Keratinocyte (primary cell): Measurements from ENCODE around the gene ASB16. TPM values are rescaled to one million over a fixed set of nuclear protein-coding genes. Genes with fewer than 3 reads are reported as not detected.

ENCODE experiments used
- DNase-seq: peaks from one replicate; pipeline ENCODE4 v3.0.0-alpha.2; 2011; ENCODE audit warnings: low read depth, missing footprints, low spot score
- FAIRE-seq: peaks from 2 replicates; lab custom pipeline; 2011; peaks lifted over from hg19 to GRCh38; lab: Jason Lieb, UNC
- H2AFZ ChIP-seq: 2 replicates; pipeline ENCODE4 v1.6.0; 2012; ENCODE audit warnings: low read length, control low read depth, inconsistent platforms; ENCODE audit not compliant: control insufficient read depth
- H3K27ac ChIP-seq: 2 replicates; pipeline ENCODE4 v1.5.1; 2011; ENCODE audit warnings: low read length; ENCODE audit not compliant: control insufficient read depth, insufficient read depth
- H3K27me3 ChIP-seq: 3 replicates; pipeline ENCODE4 v1.6.0; 2011; ENCODE audit warnings: low read length; ENCODE audit not compliant: control insufficient read depth, insufficient read depth; ENCODE audit errors: extremely low read depth
- H3K36me3 ChIP-seq, 2 experiments: 2 replicates in 1 of 2; 3 replicates in 1 of 2; pipeline ENCODE4 v1.5.1; 2011; ENCODE audit warnings: low read length in 2 of 2, mild to moderate bottlenecking in 1 of 2; ENCODE audit not compliant: control insufficient read depth in 2 of 2, insufficient read depth in 2 of 2; ENCODE audit errors: extremely low read depth in 1 of 2
- H3K4me1 ChIP-seq: 3 replicates; pipeline ENCODE4 v1.5.1; 2011; ENCODE audit warnings: low read length; ENCODE audit not compliant: control insufficient read depth, insufficient read depth; ENCODE audit errors: extremely low read depth
- H3K4me2 ChIP-seq: 3 replicates; pipeline ENCODE4 v1.6.0; 2011; ENCODE audit warnings: low read depth, low read length; ENCODE audit not compliant: control insufficient read depth, insufficient read depth; ENCODE audit errors: extremely low read depth
- H3K4me3 ChIP-seq, 3 experiments: fragments of 200-600 bp in 1 of 3; sonication (generic) in 1 of 3; 2 replicates in 2 of 3; 3 replicates in 1 of 3; pipeline ENCODE4 v1.5.1; 2011 to 2016; ENCODE audit warnings: low read length in 3 of 3, mild to moderate bottlenecking in 3 of 3, control low read depth in 2 of 3, inconsistent platforms in 1 of 3, low read depth in 1 of 3, mixed read lengths in 1 of 3, mixed run types in 1 of 3, moderate library complexity in 1 of 3; ENCODE audit not compliant: control insufficient read depth in 2 of 3, insufficient read depth in 2 of 3; ENCODE audit errors: extremely low read depth in 1 of 3
- H3K79me2 ChIP-seq: 2 replicates; pipeline ENCODE4 v1.6.0; 2012; ENCODE audit warnings: low read length; ENCODE audit not compliant: control insufficient read depth, insufficient read depth
- H3K9ac ChIP-seq: 3 replicates; pipeline ENCODE4 v1.6.0; 2011; ENCODE audit warnings: low read length; ENCODE audit not compliant: control insufficient read depth, insufficient read depth; ENCODE audit errors: extremely low read depth
- H3K9me1 ChIP-seq: 3 replicates; pipeline ENCODE4 v1.6.0; 2011; ENCODE audit warnings: low read length; ENCODE audit not compliant: control insufficient read depth, insufficient read depth; ENCODE audit errors: extremely low read depth
- H3K9me3 ChIP-seq: 2 replicates; pipeline ENCODE4 v1.5.1; 2012; ENCODE audit warnings: low read depth, low read length; ENCODE audit not compliant: control insufficient read depth
- H4K20me1 ChIP-seq: 3 replicates; pipeline ENCODE4 v1.6.0; 2011; ENCODE audit warnings: low read length; ENCODE audit not compliant: control insufficient read depth, insufficient read depth; ENCODE audit errors: extremely low read depth
- CTCF ChIP-seq, 3 experiments: IDR thresholded peaks in 1 of 3; conservative IDR thresholded peaks in 1 of 3; optimal IDR thresholded peaks in 1 of 3; 2 replicates in 2 of 3; 3 replicates in 1 of 3; pipeline versions ENCODE3 to v1.5.1; 2011; ENCODE audit warnings: low read length in 3 of 3, mild to moderate bottlenecking in 3 of 3, moderate library complexity in 2 of 3, control low read depth in 1 of 3, inconsistent platforms in 1 of 3; ENCODE audit not compliant: insufficient read depth in 2 of 3; ENCODE audit errors: extremely low read depth in 1 of 3
- EZH2 ChIP-seq: IDR thresholded peaks from one replicate; pipeline ENCODE4 v1.6.1; 2012; ENCODE audit warnings: inconsistent platforms, mild to moderate bottlenecking, low read length, moderate library complexity
- dilution Hi-C: fragments of 300-500 bp; cut with MboI; formaldehyde crosslinking; loops from one replicate; pipeline ENCODE4 v1.7.0; 2020; ENCODE audit warnings: low sequenced_read_pairs; ENCODE audit not compliant: extremely low pct_ligation_motif_present
- polyA plus RNA-seq, 5 experiments: library from polyadenylated mRNA; depleted of rRNA in 3 of 5; stranded (reverse) in 3 of 5; stranded (forward) in 1 of 5; unstranded in 1 of 5; fragments of >200 nt; gene quantifications; 1 replicate in 1 of 5; 2 replicates in 3 of 5; 3 replicates in 1 of 5; pipeline versions ENCODE4 v1.2.1 to v1.2.3, GENCODE V29; 2011 to 2012; ENCODE audit warnings: missing spikeins in 2 of 5, low read depth in 1 of 5, low replicate concordance in 1 of 5

Gene ASB16
- polyA plus RNA-seq, 1 donor (not counting 4 experiments of a cell fraction or from before 2014, with no cell fraction given) = not detected

- no peak overlapping the region for H3K4me3 ChIP-seq
- no peaks in the 10 kb centered on the region for H3K9me1 ChIP-seq
- H3K4me1 ChIP-seq = peaks cover 10% of the 10 kb centered on the region
- peak; percentile 50 for DNase-seq
- H3K4me2 ChIP-seq = no peak overlapping the region
- peaks cover 0 to 39% of the 10 kb centered on the region in 2 experiments for H3K36me3 ChIP-seq
- FAIRE-seq = peak; percentile 95
- H2AFZ ChIP-seq = no peak overlapping the region
- dilution Hi-C loops = no loop called here
- peaks cover 9% of the 10 kb centered on the region for H3K79me2 ChIP-seq
- H3K9ac ChIP-seq = no peak overlapping the region
- H4K20me1 ChIP-seq = peaks cover 3% of the 10 kb centered on the region
- peak overlapping the region; percentile 61 for H3K27ac ChIP-seq
- TF ChIP-seq CTCF (optimal IDR thresholded peaks at IDR 0.05 in 1 of 3, IDR thresholded peaks at IDR 0.05 in 1 of 3, conservative IDR thresholded peaks at IDR 0.05 in 1 of 3; ENCODE audit: extremely low read depth in 1 of 3, insufficient read depth in 2 of 3, low read length in 3 of 3) = no peak
- no peak for TF ChIP-seq EZH2
- H3K27me3 ChIP-seq = no peaks in the 10 kb centered on the region
- H3K9me3 ChIP-seq = no peaks in the 10 kb centered on the region
Observed at GRCh38 chr17:44152875-44153274, 17.6 kb upstream of the ASB16 start.

- Histone ChIP-seq H3K27me3 (no peaks in the 10 kb centered on the region), H3K79me2 (peaks cover 5% of the 10 kb centered on the region), H2AFZ (no peak overlapping the region), H3K4me1 (peaks cover 10% of the 10 kb centered on the region), H3K27ac (no peak overlapping the region), H3K36me3 (peaks cover 2 to 32% of the 10 kb centered on the region in 2 experiments), H3K9ac (no peak overlapping the region), H3K9me3 (no peaks in the 10 kb centered on the region), H3K4me3 (no peak overlapping the region), H4K20me1 (no peaks in the 10 kb centered on the region), H3K9me1 (no peaks in the 10 kb centered on the region), H3K4me2 (no peak overlapping the region)
- dilution Hi-C loops = no loop called here
- no peak for FAIRE-seq
- no peak for TF ChIP-seq CTCF (optimal IDR thresholded peaks at IDR 0.05 in 1 of 3, IDR thresholded peaks at IDR 0.05 in 1 of 3, conservative IDR thresholded peaks at IDR 0.05 in 1 of 3; ENCODE audit: extremely low read depth in 1 of 3, insufficient read depth in 2 of 3, low read length in 3 of 3)
- TF ChIP-seq EZH2 = no peak
- no peak for DNase-seq
Observed at GRCh38 chr17:44155488-44155887, 15.0 kb upstream of the ASB16 start.
